Measurements from ENCODE around the gene SCLT1.
"Not testable (repeated sequence)": the region's sequence is repeated elsewhere in the genome, so short reads cannot be mapped to it uniquely, and the experiment has no call there.

SCLT1 gene

GRCh38 chr4:129077326-129077725, 16.0 kb downstream of the SCLT1 start:
- no peak for DNase-seq (ENCODE audit: low read depth in 2 of 3, low spot score in 1 of 3)

- not testable (repeated sequence) for DNase-seq (ENCODE audit: low read depth in 2 of 3, low spot score in 1 of 3)
Measured at GRCh38 chr4:129069537-129069936, 23.8 kb downstream of the SCLT1 start.

GRCh38 chr4:129064717-129065116, 28.6 kb downstream of the SCLT1 start:
- no peak for DNase-seq (ENCODE audit: low read depth in 2 of 3, low spot score in 1 of 3)

GRCh38 chr4:129063640-129064039, 29.7 kb downstream of the SCLT1 start:
- DNase-seq (ENCODE audit: low read depth in 2 of 3, low spot score in 1 of 3), result no peak

GRCh38 chr4:129062580-129062979, 30.8 kb downstream of the SCLT1 start:
- DNase-seq (ENCODE audit: low read depth in 2 of 3, low spot score in 1 of 3), result no peak

DNA sequence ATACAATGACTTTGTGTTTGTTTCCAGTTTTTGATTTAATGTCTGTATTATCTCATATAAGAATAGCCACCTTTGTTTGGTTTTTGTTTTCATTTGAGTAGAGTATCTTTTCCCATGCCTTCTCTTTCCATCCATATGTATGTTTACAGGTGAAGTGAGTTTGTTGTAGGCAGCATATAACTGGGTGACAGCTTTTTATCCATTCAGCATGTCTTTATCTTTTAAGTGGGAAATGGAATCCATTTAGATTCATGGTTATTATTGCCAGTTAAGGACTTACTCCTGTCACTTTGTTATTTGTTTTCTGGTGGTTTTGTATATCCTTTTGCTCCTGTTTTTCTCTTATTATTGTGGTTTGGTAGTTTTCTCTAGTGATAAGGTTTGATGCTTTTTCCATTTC, 34.3 kb downstream of the SCLT1 start:
- DNase-seq (ENCODE audit: low read depth in 2 of 3, low spot score in 1 of 3), result no peak

- no peak for DNase-seq (ENCODE audit: low read depth in 2 of 3, low spot score in 1 of 3)
Measured at GRCh38 chr4:129046055-129046959, 47.0 kb downstream of the SCLT1 start.

DNA sequence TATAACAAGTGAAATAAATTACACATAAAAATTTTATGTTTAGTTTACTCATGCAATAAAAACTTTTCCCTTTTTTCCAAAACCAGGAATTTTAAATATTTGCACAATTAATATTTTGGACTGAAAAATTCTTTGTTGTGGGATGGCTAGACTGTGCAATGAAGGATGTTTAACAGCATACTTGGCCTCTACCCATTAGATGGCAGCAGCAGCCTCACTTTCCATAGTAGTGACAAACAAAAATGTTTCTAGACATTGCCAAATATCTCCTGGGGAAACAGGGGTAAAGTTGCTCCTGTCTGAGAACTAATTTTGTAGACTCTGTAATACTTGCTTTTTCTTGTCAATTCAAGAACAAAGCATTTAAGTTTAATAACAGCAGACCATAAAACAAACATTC, 49.8 kb downstream of the SCLT1 start:
- DNase-seq (ENCODE audit: low read depth in 2 of 3, low spot score in 1 of 3), result no peak

DNA sequence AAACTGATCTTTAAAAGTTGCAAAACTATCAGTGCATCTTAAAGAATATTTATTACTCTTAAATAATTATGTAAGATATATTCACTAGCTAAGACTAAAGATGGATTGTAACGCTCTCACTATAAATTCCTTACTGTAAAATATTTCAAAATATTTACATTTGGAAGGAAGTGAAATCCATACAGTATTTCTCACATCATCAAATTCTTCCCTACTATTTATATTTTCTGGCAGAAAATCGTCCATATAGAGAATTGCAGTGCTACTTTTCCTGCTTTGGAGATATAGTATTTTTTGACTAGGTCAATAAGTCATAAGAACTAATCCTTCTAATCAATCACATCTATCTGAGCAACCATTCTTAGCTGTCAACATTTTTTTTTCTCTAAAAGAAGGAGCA, 52.9 kb downstream of the SCLT1 start:
- DNase-seq (ENCODE audit: low read depth in 2 of 3, low spot score in 1 of 3), result no peak

DNA sequence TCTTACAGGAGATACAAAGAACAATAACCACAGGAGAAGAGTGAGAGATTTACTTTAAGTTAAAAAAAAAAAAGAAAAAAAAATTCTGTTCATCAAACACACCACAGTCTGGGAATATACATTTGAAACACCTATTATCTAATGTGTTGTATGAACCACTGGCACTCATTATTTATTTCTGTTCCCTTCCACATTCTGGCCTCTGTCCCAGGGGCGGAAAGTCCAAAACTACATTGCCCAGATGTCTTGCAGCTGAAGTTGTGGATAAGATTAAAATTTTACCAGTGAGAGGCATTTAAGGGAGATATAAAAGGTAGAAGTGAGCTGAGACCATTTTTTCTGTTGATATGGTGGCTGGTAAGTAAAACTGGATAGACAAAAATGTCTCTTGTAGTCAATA, 56.2 kb downstream of the SCLT1 start:
- no peak for DNase-seq (ENCODE audit: low read depth in 2 of 3, low spot score in 1 of 3)

DNA sequence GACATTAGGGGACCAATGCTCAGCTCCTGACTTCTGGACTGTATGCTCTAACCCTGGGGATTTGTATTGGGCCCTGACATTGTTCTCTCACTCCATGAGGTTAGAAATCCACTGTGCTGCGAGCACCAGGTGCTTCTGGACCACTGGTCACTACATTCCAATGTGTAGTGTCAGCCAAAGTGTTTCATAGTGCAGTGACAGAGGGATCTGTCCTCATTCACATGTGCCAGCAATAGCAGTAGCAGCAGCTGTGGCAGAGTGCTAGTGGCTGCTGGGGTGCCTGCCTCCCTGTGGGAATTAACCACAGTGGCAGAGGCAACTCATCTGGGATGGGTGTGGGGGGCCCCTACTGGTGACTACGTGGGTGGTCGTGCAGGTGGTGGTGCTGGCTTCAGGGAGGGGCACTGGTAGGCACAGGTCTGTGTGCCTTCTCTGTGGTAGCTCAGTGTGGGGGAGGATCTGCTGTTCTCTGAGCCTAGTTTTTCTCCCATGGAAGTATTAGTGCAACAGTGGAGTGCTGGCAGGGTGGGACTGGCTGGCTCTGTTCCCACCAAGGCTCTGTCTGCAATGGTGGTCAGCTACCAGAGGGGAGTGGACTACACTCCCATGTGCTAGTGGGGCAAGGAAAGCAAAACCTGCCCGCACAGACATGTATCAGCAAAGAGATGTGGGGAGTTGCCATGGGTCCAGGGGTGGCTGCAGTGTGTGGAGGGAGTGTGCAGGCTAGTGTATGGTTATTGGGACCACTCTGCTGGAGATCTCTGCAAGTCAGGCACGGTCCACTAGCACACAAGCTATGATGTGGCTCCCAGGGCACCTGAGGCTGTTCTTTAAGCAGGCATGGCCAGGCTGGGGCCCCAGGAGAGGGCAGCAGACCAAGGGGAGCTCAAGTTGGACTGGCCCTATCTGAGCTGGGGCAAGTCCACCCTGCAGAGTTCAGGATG, 78.5 kb downstream of the SCLT1 start:
- DNase-seq (ENCODE audit: low read depth in 2 of 3, low spot score in 1 of 3), result no peak

DNA sequence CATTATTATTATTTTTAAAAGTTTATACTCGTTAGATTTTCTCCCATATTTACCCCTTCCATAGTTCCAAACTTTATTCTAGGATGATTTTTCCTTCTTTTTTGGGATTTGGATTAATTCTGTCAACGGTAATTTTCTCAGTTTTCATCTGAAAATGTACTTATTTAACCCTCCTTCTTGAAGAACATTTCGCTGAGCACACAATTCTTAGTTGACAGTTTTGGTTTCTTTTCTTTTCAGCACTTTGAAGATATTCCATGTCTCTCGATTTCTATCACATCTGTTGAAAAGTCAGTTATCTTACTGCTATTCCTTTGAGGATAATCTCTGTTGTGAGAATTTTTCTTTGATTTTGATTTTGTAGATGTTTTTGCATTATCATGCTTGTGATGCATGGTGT, 85.2 kb downstream of the SCLT1 start:
- no peak for DNase-seq (ENCODE audit: low read depth in 2 of 3, low spot score in 1 of 3)

GRCh38 chr4:128986908-128987307, 106.4 kb downstream of the SCLT1 start:
- DNase-seq (ENCODE audit: low read depth in 2 of 3, low spot score in 1 of 3), result no peak

GRCh38 chr4:128986019-128986418, 107.3 kb downstream of the SCLT1 start:
- no peak for DNase-seq (ENCODE audit: low read depth in 2 of 3, low spot score in 1 of 3)

DNA sequence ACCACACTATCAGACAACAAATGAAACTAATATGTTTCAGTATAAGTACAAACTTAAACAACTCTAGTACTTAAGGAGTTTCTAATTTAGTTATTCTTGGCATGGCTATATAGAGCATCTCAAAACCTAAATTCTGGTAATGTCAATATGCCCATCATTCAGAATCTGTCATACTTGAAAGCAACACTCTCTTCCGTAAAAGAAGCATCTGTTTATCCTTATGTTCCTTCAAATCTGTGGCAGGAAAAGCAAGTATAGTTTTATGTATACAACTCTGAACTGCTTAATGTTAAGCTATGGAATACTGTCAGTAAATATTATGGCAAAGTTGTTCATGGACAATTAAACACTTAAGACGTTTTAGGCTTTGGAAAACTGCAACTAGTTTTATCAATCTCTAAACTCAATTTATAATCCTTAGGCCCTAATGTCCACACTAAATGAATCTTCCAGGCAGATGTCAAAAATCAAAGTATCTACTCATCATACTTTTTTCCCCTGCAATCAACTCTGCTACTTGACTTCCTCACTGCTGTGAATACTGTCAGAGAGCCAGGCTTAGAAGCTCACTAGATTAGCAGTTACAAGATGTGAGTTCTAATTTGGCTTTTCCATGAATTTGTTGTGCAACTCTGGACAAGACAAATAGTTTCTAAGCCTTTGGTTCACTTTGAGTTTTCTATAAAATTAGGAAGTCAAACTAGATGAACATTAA, 109.4 kb downstream of the SCLT1 start:
- no peak for DNase-seq (ENCODE audit: low read depth in 2 of 3, low spot score in 1 of 3)

GRCh38 chr4:128981377-128981776, 112.0 kb downstream of the SCLT1 start:
- no peak for DNase-seq (ENCODE audit: low read depth in 2 of 3, low spot score in 1 of 3)

GRCh38 chr4:128980816-128981326, 112.5 kb downstream of the SCLT1 start:
- DNase-seq (ENCODE audit: low read depth in 2 of 3, low spot score in 1 of 3), result no peak

DNA sequence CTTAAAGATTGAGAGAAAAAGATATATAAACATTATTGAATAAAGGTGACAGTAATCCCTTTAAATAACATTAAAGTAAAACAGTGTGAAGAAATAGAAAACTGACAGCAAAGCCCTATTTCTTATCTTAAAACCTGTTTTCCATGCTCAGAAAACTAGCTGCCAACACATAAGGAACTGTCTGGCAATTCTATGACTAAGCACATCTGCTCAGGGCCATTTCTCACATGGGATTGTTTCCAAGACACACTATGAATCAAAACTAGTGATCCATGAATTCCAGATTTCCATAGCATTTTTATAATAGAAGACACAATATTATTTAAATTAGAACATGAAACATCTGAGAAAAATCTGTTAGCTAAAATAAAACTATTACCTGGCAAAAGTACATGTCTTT, 113.4 kb downstream of the SCLT1 start:
- DNase-seq (ENCODE audit: low read depth in 2 of 3, low spot score in 1 of 3), result no peak

GRCh38 chr4:128978985-128979384, 114.4 kb downstream of the SCLT1 start:
- no peak for DNase-seq (ENCODE audit: low read depth in 2 of 3, low spot score in 1 of 3)

GRCh38 chr4:128974136-128974581, 119.2 kb downstream of the SCLT1 start:
- no peak for DNase-seq (ENCODE audit: low read depth in 2 of 3, low spot score in 1 of 3)

DNA sequence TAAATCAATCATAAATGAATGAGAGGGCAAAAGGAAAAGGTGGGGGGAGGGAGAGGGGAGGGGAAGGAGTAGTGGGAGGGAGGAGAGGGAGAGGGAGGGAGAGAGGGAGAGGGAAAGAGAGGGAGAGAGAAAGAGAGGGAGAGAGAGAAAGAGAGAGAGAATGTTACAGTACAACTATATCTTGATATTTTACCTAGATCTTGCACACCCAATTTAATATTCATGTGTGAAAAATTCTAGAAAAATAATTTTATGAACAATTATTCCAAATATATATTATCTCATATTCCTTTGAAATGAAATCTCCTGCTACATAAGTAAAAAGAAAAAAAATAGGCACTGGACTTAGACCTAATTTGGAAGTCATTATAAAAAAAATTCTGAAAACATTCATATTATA, 120.0 kb downstream of the SCLT1 start:
- no peak for DNase-seq (ENCODE audit: low read depth in 2 of 3, low spot score in 1 of 3)
